Mucosa of rectum (tissue), 2 donors: ENCODE data around the gene DNM2.

Experiments used
- H3K27ac ChIP-seq, 2 donors: one replicate each; pipeline ENCODE4 v1.7.0; 2013; ENCODE audit warnings: inconsistent platforms in 2 of 2, low read depth in 2 of 2, low read length in 2 of 2
- H3K27me3 ChIP-seq, 2 donors: one replicate each; pipeline ENCODE4 v1.7.0; 2013; ENCODE audit warnings: low read length in 2 of 2; ENCODE audit not compliant: control insufficient read depth in 2 of 2, insufficient read depth in 2 of 2
- H3K36me3 ChIP-seq, 2 donors: one replicate each; pipeline ENCODE4 v1.7.0; 2013; ENCODE audit warnings: low read length in 2 of 2; ENCODE audit not compliant: control insufficient read depth in 2 of 2, insufficient read depth in 2 of 2
- H3K4me1 ChIP-seq, 2 donors: one replicate each; pipeline ENCODE4 v1.7.0; 2013; ENCODE audit warnings: low read length in 2 of 2, mild to moderate bottlenecking in 1 of 2; ENCODE audit not compliant: control insufficient read depth in 2 of 2, insufficient read depth in 2 of 2
- H3K4me3 ChIP-seq, 2 donors: one replicate each; pipeline ENCODE4 v1.7.0; 2013; ENCODE audit warnings: low read length in 2 of 2
- H3K9ac ChIP-seq, 2 donors: one replicate each; pipeline ENCODE4 v1.7.0; 2013; ENCODE audit warnings: low read length in 2 of 2, low read depth in 1 of 2, mild to moderate bottlenecking in 1 of 2
- H3K9me3 ChIP-seq, 2 donors: one replicate each; pipeline ENCODE4 v1.7.0; 2013; ENCODE audit warnings: low read length in 2 of 2; ENCODE audit not compliant: control insufficient read depth in 2 of 2
- donor health status: healthy.
- donor health status: Normal muscosa, but diverticular disease.

Gene DNM2

DNA sequence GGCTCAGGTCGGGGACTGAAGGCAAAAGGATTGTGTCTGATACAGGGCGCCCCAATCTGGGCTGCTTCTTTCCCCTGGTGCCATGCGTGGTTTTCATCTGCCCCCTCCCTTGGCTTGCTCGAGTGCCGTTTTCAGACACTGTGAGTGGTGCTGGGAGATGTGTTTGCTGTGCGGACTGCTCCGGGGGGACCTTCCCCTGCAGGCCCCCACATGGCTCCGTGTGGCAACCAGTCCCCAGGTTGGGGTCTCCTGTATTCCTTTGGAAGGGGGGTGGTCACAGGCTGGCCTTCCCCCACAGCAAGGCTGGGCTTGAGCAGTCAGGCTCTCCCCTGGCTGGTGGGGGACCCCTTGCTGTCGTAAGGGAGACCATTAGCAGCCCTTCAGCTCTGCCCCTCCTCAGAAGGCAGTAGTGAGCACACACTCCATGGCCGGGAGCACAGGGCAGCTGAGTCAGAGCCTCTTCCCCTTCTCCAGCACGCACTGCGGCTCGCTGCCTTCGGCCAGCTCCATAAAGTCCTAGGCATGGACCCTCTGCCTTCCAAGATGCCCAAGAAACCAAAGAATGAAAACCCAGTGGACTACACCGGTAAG, 37.2 kb upstream of the DNM2 start:
- H3K27me3 ChIP-seq, result no peaks in the 10 kb centered on the region
- peaks cover 82 to 91% of the 10 kb centered on the region in 2 donors for H3K36me3 ChIP-seq
- H3K4me1 ChIP-seq, result no peaks in the 10 kb centered on the region
- no peaks in the 10 kb centered on the region for H3K9me3 ChIP-seq
- no peak overlapping the region for H3K4me3 ChIP-seq
- no peak overlapping the region for H3K9ac ChIP-seq
- H3K27ac ChIP-seq, result no peak overlapping the region

DNA sequence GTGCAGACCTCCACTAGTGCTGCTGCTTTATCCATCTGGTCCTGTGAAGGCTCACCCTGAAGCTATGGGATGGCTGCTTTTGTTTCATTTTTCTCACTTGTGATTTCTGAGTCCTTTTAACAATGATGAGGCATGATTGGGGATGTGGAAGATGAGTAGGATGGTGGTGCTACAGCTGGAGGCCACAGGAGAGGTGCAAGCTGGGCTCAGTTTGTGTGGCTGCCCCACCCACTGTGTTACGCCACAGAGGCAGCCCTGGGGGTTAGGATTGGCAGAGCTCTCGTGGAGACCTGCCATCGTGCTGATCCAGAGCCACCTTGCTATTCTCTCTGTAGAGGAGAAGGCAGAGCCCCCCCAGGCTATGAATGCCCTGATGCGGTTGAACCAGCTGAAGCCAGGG, 36.2 kb upstream of the DNM2 start:
- H3K27me3 ChIP-seq, result no peaks in the 10 kb centered on the region
- peaks cover 85 to 92% of the 10 kb centered on the region in 2 donors for H3K36me3 ChIP-seq
- H3K9ac ChIP-seq, result no peak overlapping the region
- H3K4me3 ChIP-seq, result no peak overlapping the region
- no peak overlapping the region for H3K27ac ChIP-seq
- H3K4me1 ChIP-seq, result no peaks in the 10 kb centered on the region
- H3K9me3 ChIP-seq, result no peaks in the 10 kb centered on the region

- no peaks in the 10 kb centered on the region for H3K9me3 ChIP-seq
- no peak overlapping the region for H3K9ac ChIP-seq
- H3K4me3 ChIP-seq, result no peak overlapping the region
- no peak overlapping the region for H3K27ac ChIP-seq
- peaks cover 84 to 90% of the 10 kb centered on the region in 2 donors for H3K36me3 ChIP-seq
- no peaks in the 10 kb centered on the region for H3K27me3 ChIP-seq
- no peaks in the 10 kb centered on the region for H3K4me1 ChIP-seq
Observed at GRCh38 chr19:10682397-10683063, 35.3 kb upstream of the DNM2 start.

- H3K27me3 ChIP-seq, result no peaks in the 10 kb centered on the region
- H3K36me3 ChIP-seq, result peaks cover 83 to 90% of the 10 kb centered on the region in 2 donors
- no peak overlapping the region for H3K4me3 ChIP-seq
- no peak overlapping the region for H3K9ac ChIP-seq
- H3K4me1 ChIP-seq, result no peaks in the 10 kb centered on the region
- H3K9me3 ChIP-seq, result no peaks in the 10 kb centered on the region
- no peak overlapping the region for H3K27ac ChIP-seq
Observed at GRCh38 chr19:10683064-10683426, 34.8 kb upstream of the DNM2 start.

- no peak overlapping the region for H3K4me3 ChIP-seq
- no peak overlapping the region for H3K27ac ChIP-seq
- no peaks in the 10 kb centered on the region for H3K4me1 ChIP-seq
- peaks cover 78 to 88% of the 10 kb centered on the region in 2 donors for H3K36me3 ChIP-seq
- H3K9me3 ChIP-seq, result no peaks in the 10 kb centered on the region
- no peaks in the 10 kb centered on the region for H3K27me3 ChIP-seq
- no peak overlapping the region for H3K9ac ChIP-seq
Observed at GRCh38 chr19:10683582-10683981, 34.3 kb upstream of the DNM2 start.

DNA sequence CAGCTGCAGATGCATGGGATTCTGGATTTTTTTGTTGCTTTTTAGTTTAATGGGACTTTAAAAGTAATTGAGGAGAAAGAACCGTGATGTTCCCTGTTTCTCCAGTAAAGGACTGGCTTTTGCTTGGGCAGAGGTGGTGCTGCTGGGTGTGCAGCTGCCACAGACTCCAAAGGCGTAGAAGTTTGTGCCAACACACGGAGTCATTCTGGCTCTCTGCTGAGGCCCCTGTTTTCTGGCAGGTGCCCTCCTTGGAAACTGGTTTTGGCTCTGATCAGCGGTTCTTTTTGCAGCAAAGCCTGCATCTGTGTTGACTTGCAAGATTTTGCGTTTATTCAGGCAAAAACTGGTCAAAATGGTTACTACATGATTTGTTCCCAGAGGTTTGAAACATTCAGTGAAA, 32.7 kb upstream of the DNM2 start:
- Histone ChIP-seq H3K27me3 (no peaks in the 10 kb centered on the region), H3K9me3 (no peaks in the 10 kb centered on the region), H3K4me3 (no peak overlapping the region), H3K36me3 (peaks cover 76 to 87% of the 10 kb centered on the region in 2 donors), H3K27ac (no peak overlapping the region), H3K9ac (no peak overlapping the region), H3K4me1 (no peaks in the 10 kb centered on the region)

GRCh38 chr19:10686193-10686592, 31.7 kb upstream of the DNM2 start:
- no peaks in the 10 kb centered on the region for H3K27me3 ChIP-seq
- H3K4me3 ChIP-seq, result no peak overlapping the region
- H3K4me1 ChIP-seq, result no peaks in the 10 kb centered on the region
- no peak overlapping the region for H3K9ac ChIP-seq
- H3K27ac ChIP-seq, result no peak overlapping the region
- peaks cover 76 to 86% of the 10 kb centered on the region in 2 donors for H3K36me3 ChIP-seq
- no peaks in the 10 kb centered on the region for H3K9me3 ChIP-seq

DNA sequence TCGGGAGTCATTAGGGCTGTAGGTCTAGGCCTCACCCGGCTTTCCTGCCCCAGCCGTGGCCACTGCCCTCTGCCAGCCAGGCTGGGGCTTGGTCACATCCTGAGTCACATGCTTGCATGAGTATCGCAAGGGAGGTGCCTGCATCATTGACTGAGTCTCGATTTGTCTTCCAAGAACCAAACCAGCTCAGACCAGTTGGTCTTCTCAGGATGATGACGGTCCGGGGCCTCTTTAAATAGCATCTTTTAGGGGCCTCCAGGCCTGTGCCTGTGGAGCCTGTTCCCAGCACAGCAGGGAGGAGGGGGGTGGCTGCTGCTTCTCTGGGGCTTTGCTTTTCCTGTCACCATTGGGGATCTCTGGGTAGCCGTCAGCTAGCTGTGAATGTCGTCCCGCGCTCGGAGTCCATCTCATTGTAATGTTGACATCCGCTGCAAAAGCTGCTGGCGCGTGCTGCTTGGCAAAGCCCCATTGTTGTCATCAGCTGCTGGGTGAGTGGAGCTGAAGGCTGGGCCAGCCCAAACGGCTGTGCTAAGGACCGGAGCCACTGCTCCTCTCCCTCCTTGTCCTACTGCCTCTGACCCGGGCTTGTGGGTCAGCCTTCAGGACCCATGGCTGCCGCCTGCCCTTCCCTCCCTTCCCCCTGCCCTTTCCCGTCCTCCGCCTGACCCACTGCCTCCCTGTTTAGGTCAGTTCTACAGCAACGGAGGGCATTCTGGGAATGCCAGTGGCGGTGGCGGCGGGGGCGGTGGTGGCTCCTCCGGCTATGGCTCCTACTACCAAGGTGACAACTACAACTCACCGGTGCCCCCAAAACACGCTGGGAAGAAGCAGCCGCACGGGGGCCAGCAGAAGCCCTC, 31.0 kb upstream of the DNM2 start:
- H3K9ac ChIP-seq, result no peak overlapping the region
- no peaks in the 10 kb centered on the region for H3K4me1 ChIP-seq
- H3K9me3 ChIP-seq, result no peaks in the 10 kb centered on the region
- no peaks in the 10 kb centered on the region for H3K27me3 ChIP-seq
- H3K4me3 ChIP-seq, result no peak overlapping the region
- H3K27ac ChIP-seq, result no peak overlapping the region
- peaks cover 78 to 87% of the 10 kb centered on the region in 2 donors for H3K36me3 ChIP-seq

DNA sequence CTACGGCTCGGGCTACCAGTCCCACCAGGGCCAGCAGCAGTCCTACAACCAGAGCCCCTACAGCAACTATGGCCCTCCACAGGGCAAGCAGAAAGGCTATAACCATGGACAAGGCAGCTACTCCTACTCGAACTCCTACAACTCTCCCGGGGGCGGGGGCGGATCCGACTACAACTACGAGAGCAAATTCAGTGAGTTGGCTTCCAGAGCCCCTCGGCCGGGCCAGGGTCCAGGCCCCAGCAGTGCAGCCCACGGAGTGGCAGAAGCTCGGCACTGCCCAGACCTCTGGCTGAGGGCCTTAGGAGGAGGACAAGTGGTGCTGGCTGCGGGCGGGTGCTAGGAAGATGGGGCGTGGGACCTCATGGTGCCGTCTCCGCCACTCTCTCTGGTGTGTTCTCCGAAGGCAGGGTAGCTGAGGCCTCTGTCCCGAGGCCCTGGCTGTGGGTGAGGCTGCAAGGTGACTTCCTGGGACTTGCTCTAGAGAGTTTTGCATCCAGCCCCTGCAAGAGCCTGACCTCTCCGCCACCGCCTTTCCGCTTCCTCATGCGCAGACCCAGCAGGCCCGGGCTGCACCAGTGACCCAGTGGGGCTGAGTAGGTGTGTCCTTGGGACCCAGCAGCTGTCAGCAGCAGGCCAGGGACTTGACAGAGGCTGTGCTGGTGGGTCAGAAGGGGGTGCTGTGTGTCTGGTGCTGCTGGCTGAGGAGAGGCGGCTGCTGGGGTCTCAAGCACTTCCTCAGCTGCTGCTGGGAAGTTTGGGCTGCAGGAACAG, 30.2 kb upstream of the DNM2 start:
- H3K36me3 ChIP-seq, result peaks cover 76 to 85% of the 10 kb centered on the region in 2 donors
- H3K4me3 ChIP-seq, result no peak overlapping the region
- H3K9me3 ChIP-seq, result no peaks in the 10 kb centered on the region
- no peak overlapping the region for H3K9ac ChIP-seq
- no peaks in the 10 kb centered on the region for H3K4me1 ChIP-seq
- no peaks in the 10 kb centered on the region for H3K27me3 ChIP-seq
- H3K27ac ChIP-seq, result no peak overlapping the region
